ENCODE results near the gene OTOF. TPM values are rescaled to one million over a fixed set of nuclear protein-coding genes. Genes with fewer than 3 reads are reported as not detected.

The OTOF gene
- total RNA-seq, 1 donor from 2014 or later: 0.36 TPM

DNA sequence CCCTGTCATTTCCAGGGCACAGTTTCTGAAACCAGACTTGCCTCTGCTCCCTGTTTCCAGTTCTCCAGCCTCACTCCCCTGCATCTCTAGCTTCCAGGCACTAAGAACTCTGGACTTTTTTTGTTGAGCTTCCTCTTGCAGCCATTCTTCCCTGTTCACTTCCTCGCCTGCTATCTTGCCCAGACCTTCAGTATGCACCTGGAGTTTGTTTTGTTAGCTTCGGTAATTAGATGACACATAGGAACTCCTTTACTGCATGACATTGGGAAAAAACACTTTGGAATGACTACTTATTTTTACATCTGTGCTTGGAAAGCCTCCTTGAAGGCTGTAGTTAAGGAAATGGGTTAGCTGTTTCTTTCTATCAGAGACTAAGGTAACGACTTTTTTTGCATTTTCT is 35.2 kb downstream of the OTOF start:
- Mint-ChIP-seq H3K9me3 (no peaks in the 10 kb centered on the region), H3K36me3 (peaks cover 4% of the 10 kb centered on the region), H3K4me3 (no peak overlapping the region), H3K4me1 (peaks cover 12% of the 10 kb centered on the region), H3K27me3 (ENCODE audit: insufficient read depth, low read depth) (no peaks in the 10 kb centered on the region), H3K27ac (no peak overlapping the region)
- H4K20me1 ChIP-seq (ENCODE audit: low read depth): no peaks in the 10 kb centered on the region
- TF ChIP-seq, protein P1, sequence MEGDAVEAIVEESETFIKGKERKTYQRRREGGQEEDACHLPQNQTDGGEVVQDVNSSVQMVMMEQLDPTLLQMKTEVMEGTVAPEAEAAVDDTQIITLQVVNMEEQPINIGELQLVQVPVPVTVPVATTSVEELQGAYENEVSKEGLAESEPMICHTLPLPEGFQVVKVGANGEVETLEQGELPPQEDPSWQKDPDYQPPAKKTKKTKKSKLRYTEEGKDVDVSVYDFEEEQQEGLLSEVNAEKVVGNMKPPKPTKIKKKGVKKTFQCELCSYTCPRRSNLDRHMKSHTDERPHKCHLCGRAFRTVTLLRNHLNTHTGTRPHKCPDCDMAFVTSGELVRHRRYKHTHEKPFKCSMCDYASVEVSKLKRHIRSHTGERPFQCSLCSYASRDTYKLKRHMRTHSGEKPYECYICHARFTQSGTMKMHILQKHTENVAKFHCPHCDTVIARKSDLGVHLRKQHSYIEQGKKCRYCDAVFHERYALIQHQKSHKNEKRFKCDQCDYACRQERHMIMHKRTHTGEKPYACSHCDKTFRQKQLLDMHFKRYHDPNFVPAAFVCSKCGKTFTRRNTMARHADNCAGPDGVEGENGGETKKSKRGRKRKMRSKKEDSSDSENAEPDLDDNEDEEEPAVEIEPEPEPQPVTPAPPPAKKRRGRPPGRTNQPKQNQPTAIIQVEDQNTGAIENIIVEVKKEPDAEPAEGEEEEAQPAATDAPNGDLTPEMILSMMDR (IDR thresholded peaks at IDR 0.05): no peak
- TF ChIP-seq EZH2phosphoT487 (IDR thresholded peaks at IDR 0.05) (no peak), EZH2 (IDR thresholded peaks at IDR 0.05) (no peak)
- no peak for DNase-seq (ENCODE audit: low spot score)
- H3K9me3 ChIP-seq (ENCODE audit: low read depth): no peaks in the 10 kb centered on the region
- H3K27me3 ChIP-seq: no peaks in the 10 kb centered on the region
- no peaks in the 10 kb centered on the region for H3K79me2 ChIP-seq (ENCODE audit: low read depth)
- H3K4me3 ChIP-seq: no peak overlapping the region
- no peak overlapping the region for H2AFZ ChIP-seq (replicated peaks)
- no peak overlapping the region for H3K4me2 ChIP-seq
- H3K4me1 ChIP-seq: peaks cover 6% of the 10 kb centered on the region
- H3F3A ChIP-seq (ENCODE audit: low read depth): no peaks in the 10 kb centered on the region
- no peak overlapping the region for H3K27ac ChIP-seq
- H3K36me3 ChIP-seq: no peaks in the 10 kb centered on the region
- no peak overlapping the region for H3K9ac ChIP-seq

DNA sequence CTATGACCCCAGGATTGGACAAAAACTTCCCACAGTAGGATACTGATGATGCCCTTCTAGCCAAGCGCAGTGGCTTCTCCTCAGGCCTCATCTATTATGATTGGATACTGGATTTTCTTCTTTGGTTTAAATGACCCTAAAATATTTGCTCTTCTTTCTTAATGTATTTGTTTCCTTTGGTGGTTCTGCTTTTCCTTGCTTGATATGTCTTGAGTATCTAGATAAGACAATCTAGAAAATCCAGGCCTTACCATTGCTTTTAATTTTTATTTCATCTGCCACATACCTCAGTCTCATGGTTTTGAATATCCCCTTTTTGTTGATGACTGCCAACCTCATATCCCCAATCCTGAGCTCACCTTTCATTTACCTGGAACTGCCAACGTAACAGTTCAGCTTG is 35.6 kb downstream of the OTOF start:
- no peak overlapping the region for H3K4me3 Mint-ChIP-seq
- no peaks in the 10 kb centered on the region for H3K27me3 ChIP-seq
- no peak overlapping the region for H3K4me3 ChIP-seq
- no peaks in the 10 kb centered on the region for H3K27me3 Mint-ChIP-seq (ENCODE audit: insufficient read depth, low read depth)
- H3F3A ChIP-seq (ENCODE audit: low read depth): no peaks in the 10 kb centered on the region
- no peak overlapping the region for H2AFZ ChIP-seq (replicated peaks)
- H3K27ac ChIP-seq: no peak overlapping the region
- no peak overlapping the region for H3K4me2 ChIP-seq
- H3K79me2 ChIP-seq (ENCODE audit: low read depth): no peaks in the 10 kb centered on the region
- H3K4me1 Mint-ChIP-seq: peaks cover 12% of the 10 kb centered on the region
- peaks cover 6% of the 10 kb centered on the region for H3K4me1 ChIP-seq
- no peaks in the 10 kb centered on the region for H3K36me3 ChIP-seq
- H3K9ac ChIP-seq: no peak overlapping the region
- H3K27ac Mint-ChIP-seq: no peak overlapping the region
- TF ChIP-seq, protein P1 (IDR thresholded peaks at IDR 0.05): no peak
- no peak for TF ChIP-seq EZH2 (IDR thresholded peaks at IDR 0.05)
- TF ChIP-seq EZH2phosphoT487 (IDR thresholded peaks at IDR 0.05): no peak
- peaks cover 4% of the 10 kb centered on the region for H3K36me3 Mint-ChIP-seq
- H4K20me1 ChIP-seq (ENCODE audit: low read depth): no peaks in the 10 kb centered on the region
- no peaks in the 10 kb centered on the region for H3K9me3 ChIP-seq (ENCODE audit: low read depth)
- no peak for DNase-seq (ENCODE audit: low spot score)
- H3K9me3 Mint-ChIP-seq: no peaks in the 10 kb centered on the region

GRCh38 chr2:26438926-26439325 is 39.0 kb downstream of the OTOF start:
- H3K4me2 ChIP-seq: no peak overlapping the region

More at GRCh38 chr2:26438926-26439325, 39.0 kb downstream of the OTOF start:
- H4K20me1 ChIP-seq (ENCODE audit: low read depth): no peaks in the 10 kb centered on the region
- Mint-ChIP-seq H3K27me3 (ENCODE audit: insufficient read depth, low read depth) (peaks cover 5% of the 10 kb centered on the region), H3K36me3 (peaks cover 1% of the 10 kb centered on the region), H3K9me3 (peaks cover 2% of the 10 kb centered on the region), H3K4me1 (peaks cover 12% of the 10 kb centered on the region), H3K4me3 (no peak overlapping the region), H3K27ac (no peak overlapping the region)
- no peak overlapping the region for H3K9ac ChIP-seq
- no peak overlapping the region for H3K27ac ChIP-seq
- no peaks in the 10 kb centered on the region for H3K79me2 ChIP-seq (ENCODE audit: low read depth)
- H3K4me3 ChIP-seq: no peak overlapping the region
- no peaks in the 10 kb centered on the region for H3K9me3 ChIP-seq (ENCODE audit: low read depth)
- no peaks in the 10 kb centered on the region for H3K27me3 ChIP-seq
- no peaks in the 10 kb centered on the region for H3K36me3 ChIP-seq
- peaks cover 6% of the 10 kb centered on the region for H3K4me1 ChIP-seq
- no peaks in the 10 kb centered on the region for H3F3A ChIP-seq (ENCODE audit: low read depth)
- no peak for TF ChIP-seq EZH2 (IDR thresholded peaks at IDR 0.05)
- TF ChIP-seq, protein P1 (IDR thresholded peaks at IDR 0.05): no peak
- no peak for TF ChIP-seq EZH2phosphoT487 (IDR thresholded peaks at IDR 0.05)
- no peak overlapping the region for H2AFZ ChIP-seq (replicated peaks)
- no peak for DNase-seq (ENCODE audit: low spot score)

Data from neural progenitor cell (in vitro differentiated cells).